AG09309 (cell line): ENCODE results near the gene TANGO6.
A peak's percentile ranks its signal among the peaks of the same experiment; 100 is the strongest.

ENCODE experiments used
- DNase-seq: peaks from one replicate; pipeline ENCODE4 v3.0.0-alpha.2; 2010; ENCODE audit warnings: low read depth
- H3K4me3 ChIP-seq: 2 replicates; pipeline ENCODE4 v1.5.1; 2011; ENCODE audit warnings: mild to moderate bottlenecking, low read depth, low read length, moderate library complexity; ENCODE audit not compliant: control insufficient read depth
- TF ChIP-seq, protein P1 (sequence below): IDR thresholded peaks from 2 replicates; pipeline ENCODE4 v1.5.1; 2011; ENCODE audit warnings: mild to moderate bottlenecking, low read depth, low read length, inconsistent platforms; ENCODE audit not compliant: insufficient read depth, control insufficient read depth; ENCODE audit errors: missing control alignments

Gene TANGO6

GRCh38 chr16:68934402-68934801 lies 91.1 kb downstream of the TANGO6 start:
- no peak overlapping the region for H3K4me3 ChIP-seq
- DNase-seq = no peak
- TF ChIP-seq, protein P1, sequence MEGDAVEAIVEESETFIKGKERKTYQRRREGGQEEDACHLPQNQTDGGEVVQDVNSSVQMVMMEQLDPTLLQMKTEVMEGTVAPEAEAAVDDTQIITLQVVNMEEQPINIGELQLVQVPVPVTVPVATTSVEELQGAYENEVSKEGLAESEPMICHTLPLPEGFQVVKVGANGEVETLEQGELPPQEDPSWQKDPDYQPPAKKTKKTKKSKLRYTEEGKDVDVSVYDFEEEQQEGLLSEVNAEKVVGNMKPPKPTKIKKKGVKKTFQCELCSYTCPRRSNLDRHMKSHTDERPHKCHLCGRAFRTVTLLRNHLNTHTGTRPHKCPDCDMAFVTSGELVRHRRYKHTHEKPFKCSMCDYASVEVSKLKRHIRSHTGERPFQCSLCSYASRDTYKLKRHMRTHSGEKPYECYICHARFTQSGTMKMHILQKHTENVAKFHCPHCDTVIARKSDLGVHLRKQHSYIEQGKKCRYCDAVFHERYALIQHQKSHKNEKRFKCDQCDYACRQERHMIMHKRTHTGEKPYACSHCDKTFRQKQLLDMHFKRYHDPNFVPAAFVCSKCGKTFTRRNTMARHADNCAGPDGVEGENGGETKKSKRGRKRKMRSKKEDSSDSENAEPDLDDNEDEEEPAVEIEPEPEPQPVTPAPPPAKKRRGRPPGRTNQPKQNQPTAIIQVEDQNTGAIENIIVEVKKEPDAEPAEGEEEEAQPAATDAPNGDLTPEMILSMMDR = no peak

GRCh38 chr16:68935008-68935407 lies 91.7 kb downstream of the TANGO6 start:
- DNase-seq = no peak

GRCh38 chr16:68936736-68937631 lies 93.7 kb downstream of the TANGO6 start:
- TF ChIP-seq, protein P1 = no peak
- peak; percentile 37 for DNase-seq
- no peak overlapping the region for H3K4me3 ChIP-seq

More at GRCh38 chr16:68935008-68935407, 91.7 kb downstream of the TANGO6 start:
- no peak overlapping the region for H3K4me3 ChIP-seq
- TF ChIP-seq, protein P1 = no peak

DNA sequence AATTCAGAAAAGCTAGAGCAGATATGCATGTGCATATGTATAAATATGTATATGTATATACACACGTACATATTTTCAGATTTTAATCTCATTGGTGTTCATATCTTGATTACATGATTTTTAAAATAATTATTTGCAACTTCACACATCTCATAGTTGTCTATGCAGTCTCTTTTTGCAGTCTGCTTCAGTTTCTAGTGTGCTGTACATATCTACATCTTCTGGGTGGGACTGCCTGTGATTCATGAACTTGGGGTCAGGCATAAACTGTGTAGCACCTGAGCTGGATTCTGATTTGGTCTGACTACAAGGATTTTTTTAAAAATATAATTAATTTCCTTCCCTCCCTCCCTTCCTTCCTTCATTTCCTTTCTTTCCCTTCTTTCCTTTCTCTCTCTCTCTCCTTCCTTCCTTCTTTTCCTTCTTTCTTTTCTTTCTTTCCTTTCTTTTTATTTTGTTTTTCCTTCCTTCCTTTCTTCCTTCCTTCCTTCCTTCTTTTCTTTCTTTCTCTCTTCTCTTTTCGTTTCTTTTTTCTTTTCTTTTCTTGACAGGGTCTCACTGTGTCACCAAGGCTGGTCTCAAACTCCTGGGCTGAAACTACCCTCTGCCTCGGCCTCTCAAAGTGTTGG lies 96.5 kb downstream of the TANGO6 start:
- TF ChIP-seq, protein P1 = no peak
- DNase-seq = no peak
- no peak overlapping the region for H3K4me3 ChIP-seq

GRCh38 chr16:68940816-68941215 lies 97.5 kb downstream of the TANGO6 start:
- TF ChIP-seq, protein P1 = no peak
- H3K4me3 ChIP-seq = no peak overlapping the region
- no peak for DNase-seq

GRCh38 chr16:68943961-68944360 lies 100.6 kb downstream of the TANGO6 start:
- DNase-seq = no peak
- H3K4me3 ChIP-seq = no peak overlapping the region
- TF ChIP-seq, protein P1 = no peak
